GM18951 (cell line): ENCODE measurements around the gene MAP3K6.

ENCODE experiments used
- POLR2A ChIP-seq: IDR thresholded peaks from 4 replicates; pipeline ENCODE4 v1.6.1; 2011; ENCODE audit warnings: mild to moderate bottlenecking; ENCODE audit not compliant: insufficient read length, insufficient read depth; ENCODE audit errors: extremely low read depth
- in situ Hi-C: fragments of 300-500 bp; cut with MboI; formaldehyde crosslinking; loops from one replicate; pipeline ENCODE4 v1.12.0; 2022; ENCODE audit warnings: low sequenced_read_pairs, mixed read lengths, inconsistent platforms; ENCODE audit not compliant: unreplicated experiment

Gene MAP3K6

DNA sequence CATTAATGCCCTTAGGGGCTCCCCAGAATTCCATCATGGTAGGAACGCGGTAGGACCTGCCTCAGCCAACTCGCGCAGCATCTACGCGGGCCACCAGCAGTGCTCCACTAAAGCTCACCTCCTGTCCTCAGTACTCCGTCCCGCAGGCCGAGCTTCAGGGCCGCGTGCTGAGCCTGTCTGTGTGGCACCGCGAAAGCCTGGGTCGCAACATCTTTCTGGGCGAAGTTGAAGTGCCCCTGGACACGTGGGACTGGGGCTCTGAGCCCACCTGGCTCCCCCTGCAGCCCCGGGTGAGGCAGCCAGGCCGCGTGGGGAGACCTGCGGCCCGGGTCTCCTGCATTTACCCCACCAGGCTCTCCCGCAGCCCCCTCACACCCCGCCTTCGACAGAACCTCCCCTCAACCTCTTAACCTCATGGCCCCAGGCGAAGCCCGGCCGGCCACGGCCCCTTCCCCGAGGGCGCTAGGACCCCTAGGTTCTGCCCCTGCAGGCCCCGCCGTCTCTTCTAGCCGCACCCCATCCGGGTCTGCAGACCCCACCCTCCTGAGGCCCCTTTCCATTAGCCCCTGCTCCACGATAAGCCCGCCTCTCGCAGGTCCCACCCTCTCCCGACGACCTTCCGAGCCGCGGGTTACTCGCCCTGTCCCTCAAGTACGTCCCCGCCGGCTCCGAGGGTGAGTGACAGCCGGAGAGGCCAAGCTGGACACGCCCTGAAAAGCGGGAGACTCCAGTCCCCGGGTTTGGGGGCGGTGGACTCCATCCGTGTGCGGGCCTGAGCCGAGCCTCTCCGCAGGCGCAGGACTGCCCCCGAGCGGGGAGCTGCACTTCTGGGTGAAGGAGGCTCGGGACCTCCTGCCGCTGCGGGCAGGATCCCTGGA lies 15.9 kb downstream of the MAP3K6 start:
- in situ Hi-C loops, result no loop called here
- no peak for TF ChIP-seq POLR2A

DNA sequence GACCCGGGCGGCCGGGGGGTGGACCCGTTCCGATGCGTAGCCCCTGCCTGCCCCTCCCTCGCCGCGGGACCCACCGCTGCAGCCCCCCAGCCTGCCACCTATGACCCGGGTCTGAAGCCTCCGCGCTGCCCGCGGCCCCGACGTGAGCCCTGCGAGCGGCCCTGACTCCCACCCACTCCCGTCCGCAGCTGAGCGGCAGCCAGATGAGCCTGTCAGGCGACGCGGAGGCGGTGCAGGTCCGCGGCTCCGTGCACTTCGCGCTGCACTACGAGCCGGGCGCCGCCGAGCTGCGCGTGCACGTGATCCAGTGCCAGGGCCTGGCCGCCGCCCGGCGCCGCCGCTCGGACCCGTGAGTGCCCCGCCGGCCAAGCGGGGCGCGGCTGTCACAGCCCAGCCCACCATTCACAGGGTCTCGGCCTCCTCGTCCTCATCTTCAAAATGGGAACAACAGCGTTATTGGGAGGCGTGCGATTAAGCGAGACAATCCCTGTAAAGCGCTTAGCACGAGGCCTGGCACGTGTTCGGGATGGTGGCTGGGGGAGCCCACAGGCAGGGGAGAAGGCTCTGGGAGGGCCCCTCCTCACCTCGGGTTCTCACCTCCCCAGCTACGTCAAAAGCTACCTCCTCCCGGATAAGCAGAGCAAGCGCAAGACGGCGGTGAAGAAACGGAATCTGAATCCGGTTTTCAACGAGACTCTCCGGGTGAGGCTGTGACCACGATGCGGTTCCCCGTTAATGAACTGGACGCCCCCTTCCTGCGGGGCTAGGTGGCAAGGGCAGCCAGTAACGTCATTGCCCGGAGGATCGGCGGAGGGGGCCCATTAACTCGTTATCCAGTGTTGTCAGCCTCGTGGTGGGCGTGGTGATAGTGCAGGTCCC lies 16.7 kb downstream of the MAP3K6 start:
- in situ Hi-C loops, result no loop called here
- TF ChIP-seq POLR2A, result no peak

DNA sequence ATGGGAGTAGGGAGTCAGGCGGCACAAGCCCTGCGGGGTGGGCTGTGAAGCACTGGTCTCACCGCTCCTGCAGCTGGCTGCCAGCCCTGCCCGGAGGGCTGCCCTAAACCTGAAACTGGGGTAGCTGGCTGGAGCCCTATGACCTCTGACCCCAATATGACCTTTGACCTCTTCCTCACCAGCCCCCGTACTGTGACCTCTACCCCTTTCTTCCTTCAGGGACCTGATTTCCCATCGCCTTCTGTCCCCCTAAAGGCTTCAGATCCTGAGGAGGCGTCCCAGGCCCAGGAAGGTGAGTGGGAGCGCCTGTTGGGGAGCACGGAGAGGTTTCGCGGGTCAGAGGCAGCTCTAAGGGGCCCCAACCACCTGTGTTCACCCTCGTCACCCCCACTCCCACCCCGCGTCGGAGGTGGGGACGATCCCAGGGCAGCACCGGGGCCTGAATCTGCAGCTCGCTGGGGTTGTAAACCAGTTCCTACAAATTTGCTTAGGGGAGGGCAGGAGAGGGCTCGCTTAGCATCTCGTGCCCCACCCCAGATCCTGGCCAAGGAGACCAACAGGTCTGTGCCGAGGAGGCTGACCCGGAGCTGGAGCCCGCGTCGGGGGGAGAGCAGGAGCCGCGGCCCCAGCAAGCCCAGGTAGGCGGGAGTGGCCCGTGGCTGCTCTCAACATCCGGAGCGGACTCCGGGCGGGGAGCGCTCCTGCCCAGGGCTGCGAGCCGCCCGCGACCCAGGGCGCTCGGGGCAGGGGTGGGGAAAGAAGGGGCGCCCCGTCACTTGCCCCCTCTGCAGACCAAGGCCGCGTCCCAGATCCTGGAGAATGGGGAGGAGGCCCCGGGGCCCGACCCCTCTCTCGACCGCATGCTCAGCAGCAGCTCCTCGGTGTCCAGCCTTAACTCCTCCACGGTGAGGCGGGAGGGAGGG lies 17.6 kb downstream of the MAP3K6 start:
- TF ChIP-seq POLR2A, result no peak
- in situ Hi-C loops, result no loop called here

DNA sequence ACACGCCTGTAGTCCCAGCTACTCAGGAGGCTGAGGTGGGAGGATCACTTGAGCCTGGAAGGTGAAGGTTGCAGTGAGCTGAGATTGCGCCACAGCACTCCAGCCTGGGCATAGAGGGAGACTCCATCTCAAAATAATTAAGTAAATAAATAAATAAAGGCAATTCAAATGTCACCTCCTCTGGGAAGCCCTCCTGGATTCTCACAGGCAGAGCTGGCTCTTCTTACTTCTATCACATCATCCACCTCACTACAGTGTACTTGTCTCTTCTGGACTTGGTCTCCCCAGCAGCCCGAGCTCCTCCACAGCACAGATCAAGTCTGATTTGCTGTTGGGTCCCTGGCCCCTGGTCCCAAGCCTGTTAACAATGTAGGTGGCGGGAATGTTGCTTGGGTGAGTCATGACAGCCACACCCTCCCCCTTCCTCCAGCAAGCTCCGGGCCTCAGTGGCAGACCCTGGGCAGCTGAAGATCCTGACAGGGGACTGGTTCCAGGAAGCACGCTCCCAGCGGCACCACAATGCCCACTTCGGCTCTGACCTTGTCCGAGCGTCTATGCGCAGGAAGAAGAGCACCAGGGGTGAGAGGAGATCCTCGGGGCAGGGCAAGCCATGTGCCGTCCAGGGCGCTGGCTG lies 19.7 kb downstream of the MAP3K6 start:
- in situ Hi-C loops, result no loop called here
- no peak for TF ChIP-seq POLR2A

DNA sequence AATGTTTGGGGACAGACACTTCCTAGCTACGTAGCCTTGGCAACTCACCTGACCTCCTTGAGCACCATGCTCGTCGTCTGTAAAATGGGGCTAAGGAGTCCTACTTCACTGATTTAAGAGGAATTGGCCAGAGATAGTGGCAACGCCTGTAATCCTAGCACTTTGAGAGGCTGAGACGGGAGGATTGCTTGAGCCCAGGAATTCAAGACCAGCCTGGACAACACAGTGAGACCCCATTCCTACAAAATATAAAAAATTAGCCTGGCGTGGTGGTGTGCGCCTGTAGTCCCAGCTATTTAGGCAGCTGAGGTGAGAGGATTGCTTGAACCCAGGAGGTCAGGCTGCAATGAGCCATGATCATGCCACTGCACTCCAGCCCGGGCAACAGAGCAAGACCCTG lies 20.4 kb downstream of the MAP3K6 start:
- in situ Hi-C loops, result no loop called here
- TF ChIP-seq POLR2A, result no peak

DNA sequence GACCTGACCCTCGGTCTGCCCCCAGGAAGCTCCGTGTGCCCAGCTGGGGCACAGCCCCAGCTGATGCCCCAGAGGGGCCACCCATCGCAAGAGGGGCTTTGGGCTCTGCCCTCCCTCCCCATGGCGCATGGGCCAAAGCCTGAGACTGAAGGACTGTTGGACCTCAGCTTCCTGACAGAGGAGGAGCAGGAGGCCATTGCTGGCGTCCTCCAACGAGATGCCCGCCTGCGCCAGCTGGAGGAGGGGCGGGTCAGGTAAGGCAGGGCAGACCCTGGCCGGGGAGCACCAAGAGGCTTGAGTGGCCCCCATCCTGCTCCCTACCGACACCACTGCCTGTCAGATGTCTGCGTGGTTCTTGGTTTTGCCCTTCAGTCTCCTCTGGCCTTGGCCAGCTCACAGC lies 21.5 kb downstream of the MAP3K6 start:
- in situ Hi-C loops, result no loop called here
- no peak for TF ChIP-seq POLR2A

DNA sequence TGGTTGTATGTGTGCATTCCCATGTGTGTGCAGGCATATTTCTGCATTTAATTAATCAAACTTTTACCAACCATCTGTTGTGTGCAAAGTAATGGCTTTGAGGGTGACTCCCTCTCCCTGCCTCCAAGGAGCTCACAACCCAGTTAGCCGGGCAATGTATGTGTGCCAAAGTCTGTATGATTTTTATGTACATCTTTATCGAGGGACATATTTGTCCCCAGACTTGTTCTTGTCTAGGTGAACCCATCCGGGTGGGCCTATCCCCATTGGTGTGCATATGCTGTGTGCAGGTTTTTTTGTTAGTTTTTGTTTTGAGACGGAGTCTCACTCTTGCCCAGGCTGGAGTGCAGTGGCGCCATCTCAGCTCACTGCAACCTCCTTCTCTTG lies 23.1 kb downstream of the MAP3K6 start:
- no peak for TF ChIP-seq POLR2A
- in situ Hi-C loops, result no loop called here

DNA sequence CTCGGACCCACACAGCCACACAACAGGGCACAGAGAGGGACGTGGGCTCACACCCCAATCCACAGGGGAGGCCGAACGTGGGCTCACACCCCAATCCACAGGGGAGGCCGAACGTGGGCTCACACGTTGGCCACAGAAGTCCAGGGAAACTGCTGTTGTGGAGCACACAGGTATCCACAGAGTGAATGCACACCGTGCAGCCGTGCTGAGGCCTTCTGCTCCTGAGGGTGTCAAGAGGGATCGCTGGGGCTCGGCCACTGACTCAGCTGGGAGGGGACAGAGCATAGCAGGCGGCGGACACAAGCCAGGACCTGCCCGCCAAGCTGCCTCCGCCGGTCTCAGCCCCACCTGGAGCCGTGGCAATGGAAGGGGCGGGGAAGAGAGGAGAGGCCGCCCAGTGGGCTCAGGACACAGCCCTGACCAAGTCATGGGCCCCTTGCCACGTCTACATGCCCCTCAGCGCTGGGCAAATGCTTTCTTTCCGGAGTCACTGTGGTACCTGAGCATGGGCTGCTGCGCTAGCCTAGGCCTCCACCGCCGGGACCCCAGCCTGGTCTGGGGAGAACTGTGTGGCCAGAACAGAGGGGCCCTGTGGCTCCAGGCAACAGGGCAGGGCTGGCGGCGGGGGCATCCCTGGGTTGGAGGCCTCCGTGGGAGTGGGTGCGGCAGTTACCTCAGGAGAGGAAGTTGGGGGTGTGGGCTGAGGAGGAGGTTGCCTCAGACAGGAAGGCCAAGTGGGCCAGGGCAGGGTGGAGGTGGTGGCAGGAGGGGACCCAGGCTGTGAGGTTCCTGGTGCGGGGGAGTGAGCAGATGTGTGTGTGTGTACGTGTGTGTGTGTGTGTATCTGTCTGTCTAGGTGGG lies 23.8 kb downstream of the MAP3K6 start:
- in situ Hi-C loops, result no loop called here
- peak; percentile 26 for TF ChIP-seq POLR2A

DNA sequence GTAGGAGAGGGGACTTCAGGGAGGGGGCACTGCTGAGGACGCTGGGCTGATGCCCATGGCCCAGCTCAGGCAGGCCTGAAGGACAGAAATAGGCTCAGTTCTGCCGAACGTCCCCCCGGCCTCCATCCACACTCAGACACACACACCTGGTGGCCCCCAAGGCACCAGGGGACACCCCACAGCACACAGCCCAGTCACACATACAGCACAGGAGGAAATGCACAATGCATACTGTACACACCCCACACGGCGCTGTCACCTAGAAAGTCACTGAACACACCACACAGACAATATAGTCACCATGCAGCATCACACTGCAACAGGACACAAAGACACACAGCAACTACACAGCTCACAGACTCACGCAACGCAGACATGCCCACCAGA lies 24.4 kb downstream of the MAP3K6 start:
- in situ Hi-C loops, result no loop called here
- no peak for TF ChIP-seq POLR2A

DNA sequence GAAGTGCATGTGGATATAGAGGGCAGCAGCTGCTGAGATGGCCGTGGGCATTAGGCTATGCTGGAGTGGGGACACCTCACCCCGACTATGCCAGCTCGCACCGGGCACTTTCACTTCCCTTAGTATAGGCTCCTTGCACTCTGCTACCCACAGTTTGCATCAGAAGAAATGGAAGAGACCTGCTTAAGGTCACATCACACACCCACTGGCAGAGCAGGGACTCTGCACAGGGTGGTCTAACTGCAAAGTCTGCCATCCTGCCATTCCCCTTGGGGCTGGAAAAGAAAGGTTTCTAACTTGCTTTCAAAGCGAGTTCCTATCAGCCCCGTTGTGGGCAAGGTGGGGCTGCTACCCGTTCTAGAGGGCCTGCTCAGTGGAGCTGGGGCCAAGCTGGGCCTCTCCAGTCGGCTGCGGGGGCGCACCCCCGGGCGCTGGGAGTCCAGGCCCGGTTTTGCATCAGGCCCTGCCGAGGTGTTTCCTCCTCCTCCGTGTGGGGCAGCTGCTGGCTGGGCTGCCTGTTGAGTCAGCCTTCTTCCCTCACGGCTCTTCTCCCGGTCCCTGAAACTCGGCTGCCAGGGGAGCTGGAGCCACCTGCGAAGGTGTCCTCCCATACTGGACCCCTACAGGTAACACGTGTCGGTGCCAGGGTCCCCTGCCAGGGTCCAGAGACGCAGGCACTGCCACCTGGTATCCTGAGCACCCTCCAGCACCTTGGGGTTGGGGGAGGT lies 25.1 kb downstream of the MAP3K6 start, which contains the start of gene SYTL1:
SYTL1 (plus strand) TSS at position 498 of the 728 bp plus-strand sequence. CDS start 3,313 bp downstream, outside the sequence.
- in situ Hi-C loops, result no loop called here
- peak; percentile 48 for TF ChIP-seq POLR2A

DNA sequence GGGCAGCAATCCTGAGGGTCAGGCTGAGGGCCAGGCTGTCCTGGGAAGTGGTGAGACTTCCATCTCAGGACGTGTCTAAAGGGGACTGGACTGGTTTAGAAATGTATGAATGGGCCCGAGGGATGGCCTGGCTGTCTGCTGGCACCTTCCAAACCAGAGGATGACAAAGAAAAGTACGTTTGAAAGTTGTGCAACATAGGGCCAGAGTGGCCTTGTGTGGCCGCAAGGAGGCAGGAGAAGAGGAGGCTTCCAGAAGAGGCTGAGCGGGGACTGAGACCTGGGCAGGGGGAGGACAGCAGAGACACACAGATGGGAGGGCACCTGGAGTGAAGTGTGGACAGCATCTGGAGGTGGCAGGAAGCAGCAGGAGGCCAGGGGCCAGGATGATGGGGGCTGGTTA lies 27.5 kb downstream of the MAP3K6 start:
- no peak for TF ChIP-seq POLR2A
- in situ Hi-C loops, result no loop called here
